Kidney (tissue), 14 donors: Measurements from ENCODE around the gene TRIO. TPM values are rescaled to one million over a fixed set of nuclear protein-coding genes. Genes with fewer than 3 reads are reported as not detected.
"Not testable (repeated sequence)": the region's sequence is repeated elsewhere in the genome, so short reads cannot be mapped to it uniquely, and the experiment has no call there.

Experiments
- DNase-seq, 5 donors: peaks; one replicate each; pipeline ENCODE4 v3.0.0-alpha.2; 2013 to 2020
- FAIRE-seq: peaks from 2 replicates; lab custom pipeline; 2012; peaks lifted over from hg19 to GRCh38; lab: Jason Lieb, UNC
- H3K27ac ChIP-seq, 2 donors: one replicate each; pipeline ENCODE4 v1.7.0; 2013; ENCODE audit warnings: low read depth in 2 of 2, low read length in 2 of 2, inconsistent platforms in 1 of 2
- H3K27me3 ChIP-seq: one replicate; pipeline ENCODE4 v1.7.1; 2013; ENCODE audit warnings: low read length, inconsistent platforms; ENCODE audit not compliant: control insufficient read depth, insufficient read depth
- H3K36me3 ChIP-seq, 3 donors: one replicate each; pipeline versions ENCODE4 v1.7.0 to v1.7.1; 2013; ENCODE audit warnings: low read length in 3 of 3, control low read depth in 1 of 3, inconsistent platforms in 1 of 3; ENCODE audit not compliant: insufficient read depth in 3 of 3, control insufficient read depth in 2 of 3
- H3K4me1 ChIP-seq, 3 donors: one replicate each; pipeline versions ENCODE4 v1.7.0 to v1.7.1; 2013; ENCODE audit warnings: low read length in 3 of 3, inconsistent platforms in 1 of 3, low read depth in 1 of 3; ENCODE audit not compliant: control insufficient read depth in 2 of 3, insufficient read depth in 2 of 3
- H3K4me3 ChIP-seq, 3 donors: one replicate each; pipeline versions ENCODE4 v1.7.0 to v1.8.1; 2013; ENCODE audit warnings: low read length in 3 of 3, control low read depth in 1 of 3, inconsistent platforms in 1 of 3
- H3K9ac ChIP-seq, 3 donors: one replicate each; pipeline versions ENCODE4 v1.7.0 to v1.7.1; 2013; ENCODE audit warnings: low read length in 3 of 3, control low read depth in 1 of 3, inconsistent platforms in 1 of 3
- H3K9me3 ChIP-seq, 3 donors: one replicate each; pipeline versions ENCODE4 v1.7.0 to v1.7.1; 2013; ENCODE audit warnings: low read length in 3 of 3, control low read depth in 1 of 3, inconsistent platforms in 1 of 3; ENCODE audit not compliant: control insufficient read depth in 2 of 3, insufficient read depth in 1 of 3
- intact Hi-C: fragments of 100-400 bp; cut with DNase I; formaldehyde crosslinking; loops from one replicate; pipeline ENCODE4 v1.11.1; 2022
- polyA plus RNA-seq: library from polyadenylated mRNA; stranded (reverse); fragments of 350-450 nt; fragmentation: Illumina TruSeq; extraction: RNeasy Lipid Tissue Mini Kit (QIAGEN cat#74804); gene quantifications from one replicate; pipeline ENCODE4 v1.2.3, GENCODE V29; 2014; ENCODE audit warnings: low read depth, low replicate concordance; ENCODE audit not compliant: insufficient read depth
- total RNA-seq: library from RNA; stranded (reverse); fragmentation: NEBNext Ultra II Directional; extraction: Animal tissue kit (Norgen Biotek cat#: 25700); gene quantifications from one replicate; pipeline ENCODE4 v1.2.1, GENCODE V29; 2021
- TF ChIP-seq, protein P1 (sequence below): IDR thresholded peaks from 3 replicates; pipeline ENCODE4 v1.5.1; 2012; ENCODE audit warnings: mild to moderate bottlenecking, moderate library complexity, borderline replicate concordance; ENCODE audit not compliant: insufficient read depth; ENCODE audit errors: extremely low read depth
- donor health status: control.
- donor health status: control.
- donor health status: control.
- donor health status: control.
- donor health status: control.
- donor health status: DM: yes; HTN: yes; CAD: no.
- donor health status: Normal renal cell carcinoma (clear cell type).

Gene TRIO
- total and polyA plus RNA-seq, 2 donors from 2014 or later, result 9.5 to 149 TPM

DNA sequence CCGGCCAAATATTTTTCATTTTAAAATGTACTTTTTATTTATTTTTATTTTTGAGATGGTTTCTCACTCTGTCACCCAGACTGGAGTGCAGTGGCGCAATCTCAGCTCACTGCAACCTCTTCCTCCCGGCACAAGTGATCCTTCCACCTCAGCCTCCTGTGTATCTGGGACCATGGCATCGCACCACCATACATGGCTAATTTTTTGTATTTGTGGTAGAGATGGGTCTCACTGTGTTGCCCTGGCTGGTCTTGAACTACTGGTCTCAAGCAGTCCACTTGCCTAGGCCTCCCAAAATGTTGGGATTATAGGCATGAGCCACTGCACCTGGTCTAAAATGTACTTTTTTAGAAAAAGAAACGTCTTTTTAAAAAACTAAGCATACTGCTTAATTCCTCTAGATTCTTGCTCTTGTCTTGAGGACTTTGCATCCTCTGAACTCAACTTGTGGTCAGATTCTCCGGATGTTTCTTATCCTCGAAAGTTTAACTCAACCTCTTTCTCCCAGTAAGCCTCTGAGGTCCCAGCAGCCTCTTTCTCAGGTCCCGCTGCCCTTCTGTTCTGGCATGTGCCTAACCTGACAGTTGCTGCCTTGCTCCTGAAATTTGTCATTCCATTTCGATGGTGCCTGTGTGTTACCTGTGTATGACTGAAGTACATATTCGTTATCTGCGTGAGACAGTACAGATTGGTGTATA is 63.0 kb downstream of the TRIO start:
- H3K27ac ChIP-seq, result no peak overlapping the region
- peaks cover 4 to 16% (median 11%) of the 10 kb centered on the region in 3 donors for H3K4me1 ChIP-seq

DNA sequence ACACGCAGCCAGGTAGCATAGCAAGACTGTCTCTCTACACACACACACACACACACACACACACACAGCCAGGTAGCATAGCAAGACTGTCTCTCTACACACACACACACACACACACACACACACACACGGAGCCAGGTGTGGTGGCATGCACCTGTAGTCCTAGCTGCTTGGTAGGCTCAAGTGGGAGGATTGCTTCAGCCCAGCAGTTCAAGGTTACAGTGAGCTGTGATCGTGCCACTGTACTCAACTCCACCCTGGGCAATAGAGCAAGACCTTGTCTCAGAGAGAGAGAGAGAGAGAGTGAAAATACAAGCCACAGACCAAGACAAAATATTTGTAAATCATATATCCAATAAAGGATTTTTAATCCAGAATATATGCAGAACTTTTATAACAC is 64.3 kb downstream of the TRIO start:
- H3K9ac ChIP-seq, intact Hi-C loops, H3K27ac ChIP-seq, FAIRE-seq, H3K9me3 ChIP-seq, H3K27me3 ChIP-seq, DNase-seq, H3K36me3 ChIP-seq, H3K4me3 ChIP-seq: not testable (repeated sequence)
- peaks cover 4 to 19% (median 11%) of the 10 kb centered on the region in 3 donors for H3K4me1 ChIP-seq

More for the DNA sequence above, 63.0 kb downstream of the TRIO start:
- no peak overlapping the region for H3K9ac ChIP-seq
- intact Hi-C loops, result no loop called here
- DNase-seq (no peak), FAIRE-seq (no peak)
- H3K36me3 ChIP-seq, result no peaks in the 10 kb centered on the region
- H3K27me3 ChIP-seq, result no peaks in the 10 kb centered on the region
- TF ChIP-seq, protein P1, sequence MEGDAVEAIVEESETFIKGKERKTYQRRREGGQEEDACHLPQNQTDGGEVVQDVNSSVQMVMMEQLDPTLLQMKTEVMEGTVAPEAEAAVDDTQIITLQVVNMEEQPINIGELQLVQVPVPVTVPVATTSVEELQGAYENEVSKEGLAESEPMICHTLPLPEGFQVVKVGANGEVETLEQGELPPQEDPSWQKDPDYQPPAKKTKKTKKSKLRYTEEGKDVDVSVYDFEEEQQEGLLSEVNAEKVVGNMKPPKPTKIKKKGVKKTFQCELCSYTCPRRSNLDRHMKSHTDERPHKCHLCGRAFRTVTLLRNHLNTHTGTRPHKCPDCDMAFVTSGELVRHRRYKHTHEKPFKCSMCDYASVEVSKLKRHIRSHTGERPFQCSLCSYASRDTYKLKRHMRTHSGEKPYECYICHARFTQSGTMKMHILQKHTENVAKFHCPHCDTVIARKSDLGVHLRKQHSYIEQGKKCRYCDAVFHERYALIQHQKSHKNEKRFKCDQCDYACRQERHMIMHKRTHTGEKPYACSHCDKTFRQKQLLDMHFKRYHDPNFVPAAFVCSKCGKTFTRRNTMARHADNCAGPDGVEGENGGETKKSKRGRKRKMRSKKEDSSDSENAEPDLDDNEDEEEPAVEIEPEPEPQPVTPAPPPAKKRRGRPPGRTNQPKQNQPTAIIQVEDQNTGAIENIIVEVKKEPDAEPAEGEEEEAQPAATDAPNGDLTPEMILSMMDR, result no peak
- no peaks in the 10 kb centered on the region for H3K9me3 ChIP-seq
- H3K4me3 ChIP-seq, result no peak overlapping the region

DNA sequence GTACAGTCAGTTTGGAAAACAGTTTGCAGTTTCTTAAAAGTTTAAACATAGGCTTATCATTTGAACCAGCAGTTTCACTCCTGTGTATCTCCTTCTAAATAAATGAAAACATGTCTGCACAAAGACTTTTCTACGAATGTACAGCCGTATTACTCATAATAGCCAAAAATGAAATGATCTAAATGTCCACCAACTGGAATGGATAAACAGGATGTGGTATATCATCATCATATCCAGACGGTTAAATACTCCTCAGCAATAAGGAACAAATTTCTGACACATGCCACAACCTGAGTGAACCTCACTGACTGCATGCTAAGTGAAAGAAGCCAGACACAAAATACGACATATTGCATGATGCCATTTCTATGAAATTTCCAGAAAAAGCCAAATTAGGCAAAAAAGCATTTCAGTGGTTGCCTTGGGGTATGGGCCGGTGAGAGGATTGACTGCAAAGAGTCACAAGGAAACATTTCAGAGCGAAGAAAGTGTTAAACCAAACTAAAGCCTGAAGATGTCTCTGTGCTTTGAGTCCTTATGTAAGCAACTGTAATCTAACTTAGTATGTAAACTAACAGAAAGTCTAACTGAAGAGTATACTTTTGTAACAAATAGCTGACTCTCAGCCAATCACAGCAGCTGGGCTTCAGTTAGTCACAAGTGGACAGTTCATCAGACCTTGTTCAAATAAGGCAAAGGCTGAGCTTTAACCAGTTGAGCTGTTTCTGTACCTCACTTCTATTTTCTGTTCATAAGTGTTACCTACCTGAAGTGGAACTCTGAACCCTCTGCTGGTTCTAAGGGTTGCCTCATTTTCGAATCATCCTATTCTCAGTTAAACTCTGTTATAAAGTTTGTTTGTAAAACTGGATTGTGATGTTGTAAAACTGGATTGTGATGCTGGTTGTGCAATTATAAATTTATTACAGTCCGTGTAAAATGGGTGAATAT is 65.2 kb downstream of the TRIO start:
- no peak for FAIRE-seq
- intact Hi-C loops, result no loop called here

More for the DNA sequence above, 65.2 kb downstream of the TRIO start:
- no peak overlapping the region for H3K4me3 ChIP-seq
- H3K36me3 ChIP-seq, result no peaks in the 10 kb centered on the region
- DNase-seq, result no peak
- no peak overlapping the region for H3K9ac ChIP-seq
- no peak overlapping the region for H3K27ac ChIP-seq
- TF ChIP-seq, protein P1, result no peak
- H3K4me1 ChIP-seq, result peaks cover 4 to 24% (median 11%) of the 10 kb centered on the region in 3 donors
- H3K9me3 ChIP-seq, result no peaks in the 10 kb centered on the region
- no peaks in the 10 kb centered on the region for H3K27me3 ChIP-seq
